ENCODE measurements around the gene PHLPP1.

DNA sequence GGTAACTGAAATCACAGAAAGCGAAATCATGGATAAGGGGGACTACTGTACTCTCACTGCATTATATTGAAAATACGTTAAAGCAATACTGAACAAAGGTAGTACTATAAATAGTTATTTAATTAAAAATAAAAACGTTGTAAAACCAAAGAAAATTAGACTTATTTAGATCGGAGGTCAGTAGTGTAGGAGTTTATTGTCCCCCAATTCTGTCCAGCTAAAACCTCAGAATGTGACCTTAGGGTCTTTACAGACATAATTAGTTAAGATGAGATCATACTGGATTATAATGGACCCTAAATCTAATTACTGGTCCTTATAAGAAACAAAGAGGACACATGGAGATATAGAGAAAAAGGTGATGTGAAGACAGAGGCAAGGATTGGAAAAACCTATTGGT lies 95.3 kb downstream of the PHLPP1 start:
- TF ChIP-seq CTCF (IDR thresholded peaks at IDR 0.05) = no peak
- no peak for TF ChIP-seq POLR2AphosphoS5 (IDR thresholded peaks at IDR 0.05)
- no peak for TF ChIP-seq POLR2A (IDR thresholded peaks at IDR 0.05)
